ENCODE measurements around the gene CXCR1.

Gene CXCR1

DNA sequence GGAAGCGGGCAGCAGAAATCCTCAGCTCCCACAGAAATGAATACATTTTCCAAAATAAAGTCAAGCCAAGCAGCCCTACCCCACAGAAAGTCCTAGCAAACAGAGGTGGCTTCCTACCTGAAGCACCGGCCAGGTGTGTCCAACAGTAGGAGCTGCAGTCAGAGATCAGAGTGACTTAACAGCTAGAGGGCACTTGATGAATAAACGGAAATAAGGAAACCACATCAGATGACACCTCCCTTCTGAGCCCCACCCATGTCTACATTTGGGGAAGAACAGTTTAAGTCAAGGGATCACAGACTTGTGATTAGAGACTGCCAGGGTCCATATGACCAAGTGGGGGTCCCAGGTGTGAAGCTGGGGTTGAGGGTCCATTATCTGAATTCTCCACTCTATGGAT, at the start of gene CXCR1:
Gene CXCR1 (minus strand): TSS at position 172 of the 400 bp plus-strand sequence. CDS start 1,751 bp downstream, outside the sequence.
- TF ChIP-seq ZNF274 (IDR thresholded peaks at IDR 0.05; ENCODE audit: low read depth, low read length) = no peak
- no peak within 1 kb of the TSS for H3K4me3 ChIP-seq (ENCODE audit: low read length)

DNA sequence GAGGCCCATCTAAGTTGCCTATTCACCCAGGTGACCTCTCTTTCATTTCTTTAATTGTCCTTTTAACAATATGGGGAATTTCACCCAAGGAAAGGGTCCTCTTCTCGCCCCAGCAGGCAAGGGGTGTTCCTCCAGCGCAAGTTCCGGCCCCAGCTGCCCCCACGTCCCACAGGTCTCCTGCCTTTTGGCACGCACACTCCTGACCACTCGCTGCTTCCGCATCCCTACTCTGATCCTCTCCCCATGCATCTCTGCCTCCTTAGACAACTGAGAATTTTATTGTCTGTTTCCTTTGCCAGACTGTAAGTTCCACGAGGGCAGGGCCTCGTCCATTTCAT, 49.5 kb upstream of the CXCR1 start:
- no peak for TF ChIP-seq ZNF274 (IDR thresholded peaks at IDR 0.05; ENCODE audit: low read depth, low read length)
- H3K4me3 ChIP-seq (ENCODE audit: low read length) = peak overlapping the region; percentile 83

DNA sequence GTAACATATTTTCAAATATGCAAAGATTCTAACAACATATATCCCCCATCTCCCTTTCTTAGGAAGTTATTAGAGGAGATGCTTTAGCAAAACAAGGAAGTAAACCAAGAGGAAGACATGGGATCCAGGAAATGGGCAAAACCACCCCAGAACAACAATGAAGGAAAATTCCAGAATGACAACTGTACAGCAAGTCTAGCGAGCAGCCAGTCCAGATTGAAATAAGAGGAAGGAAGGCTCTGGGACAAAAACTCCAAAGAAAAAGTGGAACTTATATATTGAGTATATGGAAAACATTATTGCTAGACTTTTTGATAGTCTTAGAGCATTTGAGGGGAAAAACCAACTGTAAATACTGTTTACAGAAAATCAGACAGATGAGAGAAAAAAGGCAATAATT, 47.4 kb upstream of the CXCR1 start:
- no peak overlapping the region for H3K4me3 ChIP-seq (ENCODE audit: low read length)
- no peak for TF ChIP-seq ZNF274 (IDR thresholded peaks at IDR 0.05; ENCODE audit: low read depth, low read length)

DNA sequence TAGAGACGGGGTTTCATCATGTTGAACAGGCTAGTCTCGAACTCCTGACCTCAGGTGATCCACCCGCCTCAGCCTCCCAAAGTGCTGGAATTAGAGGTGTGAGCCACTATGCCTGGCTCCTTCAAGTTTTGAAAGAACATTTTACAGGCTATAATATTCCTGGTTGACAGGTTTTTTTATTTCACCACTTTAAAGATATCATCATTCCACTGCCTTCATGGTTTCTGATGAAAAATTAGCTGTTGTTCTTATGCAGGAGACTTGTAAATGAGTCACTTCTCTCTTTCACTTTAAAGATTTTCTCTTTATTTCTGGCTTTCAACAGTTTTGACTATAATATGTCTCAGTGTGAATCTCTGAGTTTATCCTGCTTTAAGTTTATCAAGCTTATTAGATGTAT, 42.3 kb upstream of the CXCR1 start:
- TF ChIP-seq ZNF274 (IDR thresholded peaks at IDR 0.05; ENCODE audit: low read depth, low read length) = no peak
- H3K4me3 ChIP-seq (ENCODE audit: low read length) = no peak overlapping the region

- TF ChIP-seq ZNF274 (IDR thresholded peaks at IDR 0.05; ENCODE audit: low read depth, low read length) = no peak
- H3K4me3 ChIP-seq (ENCODE audit: low read length) = no peak overlapping the region
Observed at GRCh38 chr2:218202266-218202665, 35.5 kb upstream of the CXCR1 start.

DNA sequence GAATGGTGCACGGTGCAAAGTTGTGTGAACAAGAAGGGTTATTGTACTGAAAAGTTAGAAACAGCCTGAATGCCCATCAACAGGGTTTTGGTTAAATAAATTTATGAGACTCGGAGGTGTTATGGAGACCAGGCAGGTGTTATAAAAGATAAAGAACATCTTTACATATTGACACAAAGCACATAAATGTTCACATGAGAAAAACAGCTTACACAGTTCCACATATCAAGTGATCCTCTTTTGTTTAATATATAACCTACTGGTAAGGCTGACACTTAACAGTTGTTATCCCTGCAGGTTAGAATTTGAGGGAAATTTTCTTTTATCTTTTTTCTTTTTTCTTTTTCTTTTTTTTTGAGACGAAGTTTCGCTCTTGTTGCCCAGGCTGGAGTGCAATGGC, 30.2 kb upstream of the CXCR1 start:
- H3K4me3 ChIP-seq (ENCODE audit: low read length) = no peak overlapping the region
- TF ChIP-seq ZNF274 (IDR thresholded peaks at IDR 0.05; ENCODE audit: low read depth, low read length) = no peak

- no peak overlapping the region for H3K4me3 ChIP-seq (ENCODE audit: low read length)
- no peak for TF ChIP-seq ZNF274 (IDR thresholded peaks at IDR 0.05; ENCODE audit: low read depth, low read length)
Observed at GRCh38 chr2:218194880-218195279, 28.1 kb upstream of the CXCR1 start.

DNA sequence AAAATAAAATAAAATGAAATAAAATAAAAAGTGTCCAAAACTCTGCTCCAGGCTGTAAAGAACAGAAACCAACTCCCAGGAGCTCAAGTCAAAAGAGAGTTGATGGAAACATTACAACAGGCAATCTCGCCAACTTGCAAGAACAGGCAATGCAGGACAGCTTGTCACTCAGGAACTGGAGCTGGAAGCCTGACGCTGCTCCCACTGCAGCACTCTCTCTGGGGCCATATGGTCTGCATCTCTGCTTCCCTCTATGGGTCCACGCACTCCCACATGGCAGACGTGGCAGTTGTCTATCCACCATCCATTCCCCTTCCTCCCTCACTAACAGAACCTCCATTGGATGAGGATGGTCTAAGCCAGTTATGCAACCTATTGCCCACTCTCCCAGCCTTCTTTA, 26.9 kb upstream of the CXCR1 start:
- no peak for TF ChIP-seq ZNF274 (IDR thresholded peaks at IDR 0.05; ENCODE audit: low read depth, low read length)
- H3K4me3 ChIP-seq (ENCODE audit: low read length) = no peak overlapping the region

GRCh38 chr2:218192902-218193430, 26.2 kb upstream of the CXCR1 start:
- H3K4me3 ChIP-seq (ENCODE audit: low read length) = no peak overlapping the region
- TF ChIP-seq ZNF274 (IDR thresholded peaks at IDR 0.05; ENCODE audit: low read depth, low read length) = no peak

- TF ChIP-seq ZNF274 (IDR thresholded peaks at IDR 0.05; ENCODE audit: low read depth, low read length) = no peak
- no peak overlapping the region for H3K4me3 ChIP-seq (ENCODE audit: low read length)
Observed at GRCh38 chr2:218188528-218188927, 21.8 kb upstream of the CXCR1 start.

GRCh38 chr2:218187296-218188015, 20.7 kb upstream of the CXCR1 start:
- TF ChIP-seq ZNF274 (IDR thresholded peaks at IDR 0.05; ENCODE audit: low read depth, low read length) = no peak

GRCh38 chr2:218186876-218187275, 20.1 kb upstream of the CXCR1 start:
- TF ChIP-seq ZNF274 (IDR thresholded peaks at IDR 0.05; ENCODE audit: low read depth, low read length) = no peak
- H3K4me3 ChIP-seq (ENCODE audit: low read length) = no peak overlapping the region

More at GRCh38 chr2:218187296-218188015, 20.7 kb upstream of the CXCR1 start:
- no peak overlapping the region for H3K4me3 ChIP-seq (ENCODE audit: low read length)

DNA sequence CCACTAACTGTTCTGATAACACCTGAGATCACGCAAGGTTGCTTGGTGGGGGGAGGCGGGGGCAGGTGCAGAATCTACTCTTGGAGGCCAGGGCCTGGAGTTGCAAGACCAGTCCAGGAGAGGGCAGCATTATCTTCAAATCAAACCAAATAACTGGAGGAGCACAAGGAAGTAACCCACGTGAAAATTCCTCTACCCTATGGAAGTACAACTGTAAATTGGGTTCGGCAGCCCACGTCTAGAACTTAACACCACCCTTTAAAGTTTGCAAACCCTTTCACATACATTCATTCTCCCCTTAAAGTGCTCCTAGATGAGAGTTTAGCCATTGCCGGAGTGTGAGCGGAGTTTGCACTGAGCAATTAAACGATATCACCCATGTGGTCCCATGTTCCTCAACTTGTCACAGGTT, 19.6 kb upstream of the CXCR1 start:
- TF ChIP-seq ZNF274 (IDR thresholded peaks at IDR 0.05; ENCODE audit: low read depth, low read length) = no peak
- H3K4me3 ChIP-seq (ENCODE audit: low read length) = no peak overlapping the region

- no peak for TF ChIP-seq ZNF274 (IDR thresholded peaks at IDR 0.05; ENCODE audit: low read depth, low read length)
- H3K4me3 ChIP-seq (ENCODE audit: low read length) = no peak overlapping the region
Observed at GRCh38 chr2:218184331-218184730, 17.6 kb upstream of the CXCR1 start.

DNA sequence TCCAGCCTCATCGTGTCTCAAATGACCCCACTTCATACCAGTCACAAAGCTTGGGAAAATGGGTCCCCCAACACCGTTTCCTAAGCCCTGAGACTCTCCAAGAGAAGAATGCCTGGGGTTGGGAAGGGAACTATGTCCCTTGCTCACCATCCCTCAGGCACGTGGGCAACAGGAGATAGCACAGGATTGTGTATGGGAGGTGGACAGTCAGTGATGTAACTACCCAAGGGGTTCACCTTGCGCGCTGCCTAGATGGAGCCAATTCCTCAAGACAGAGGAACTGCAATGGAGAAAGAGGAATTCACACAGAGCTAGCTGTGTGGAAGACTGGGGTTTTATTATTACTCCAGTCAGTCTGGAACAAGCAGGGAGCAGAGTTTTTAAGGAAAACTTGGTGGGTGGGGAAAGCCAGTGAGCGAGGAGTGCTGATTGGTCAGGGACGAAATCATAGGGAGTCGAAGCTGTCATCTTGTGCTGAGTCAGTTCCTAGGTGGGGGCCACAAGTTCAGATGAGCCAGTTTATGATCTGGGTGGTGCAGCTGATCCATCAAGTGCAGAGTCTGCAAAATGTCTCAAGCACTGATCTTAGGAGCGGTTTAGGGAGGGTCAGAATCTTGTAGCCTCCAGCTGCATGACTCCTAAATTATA, 13.8 kb upstream of the CXCR1 start:
- no peak overlapping the region for H3K4me3 ChIP-seq (ENCODE audit: low read length)
- no peak for TF ChIP-seq ZNF274 (IDR thresholded peaks at IDR 0.05; ENCODE audit: low read depth, low read length)
